Keratinocyte (primary cell): ENCODE results near the gene ANKRD44. TPM values are rescaled to one million over a fixed set of nuclear protein-coding genes. Genes with fewer than 3 reads are reported as not detected.

ENCODE experiments used
- DNase-seq: peaks from one replicate; pipeline ENCODE4 v3.0.0-alpha.2; 2011; ENCODE audit warnings: low read depth, missing footprints, low spot score
- FAIRE-seq: peaks from 2 replicates; lab custom pipeline; 2011; peaks lifted over from hg19 to GRCh38; lab: Jason Lieb, UNC
- H2AFZ ChIP-seq: 2 replicates; pipeline ENCODE4 v1.6.0; 2012; ENCODE audit warnings: low read length, control low read depth, inconsistent platforms; ENCODE audit not compliant: control insufficient read depth
- H3K27ac ChIP-seq: 2 replicates; pipeline ENCODE4 v1.5.1; 2011; ENCODE audit warnings: low read length; ENCODE audit not compliant: control insufficient read depth, insufficient read depth
- H3K27me3 ChIP-seq: 3 replicates; pipeline ENCODE4 v1.6.0; 2011; ENCODE audit warnings: low read length; ENCODE audit not compliant: control insufficient read depth, insufficient read depth; ENCODE audit errors: extremely low read depth
- H3K36me3 ChIP-seq, 2 experiments: 2 replicates in 1 of 2; 3 replicates in 1 of 2; pipeline ENCODE4 v1.5.1; 2011; ENCODE audit warnings: low read length in 2 of 2, mild to moderate bottlenecking in 1 of 2; ENCODE audit not compliant: control insufficient read depth in 2 of 2, insufficient read depth in 2 of 2; ENCODE audit errors: extremely low read depth in 1 of 2
- H3K4me1 ChIP-seq: 3 replicates; pipeline ENCODE4 v1.5.1; 2011; ENCODE audit warnings: low read length; ENCODE audit not compliant: control insufficient read depth, insufficient read depth; ENCODE audit errors: extremely low read depth
- H3K4me2 ChIP-seq: 3 replicates; pipeline ENCODE4 v1.6.0; 2011; ENCODE audit warnings: low read depth, low read length; ENCODE audit not compliant: control insufficient read depth, insufficient read depth; ENCODE audit errors: extremely low read depth
- H3K4me3 ChIP-seq, 3 experiments: fragments of 200-600 bp in 1 of 3; sonication (generic) in 1 of 3; 2 replicates in 2 of 3; 3 replicates in 1 of 3; pipeline ENCODE4 v1.5.1; 2011 to 2016; ENCODE audit warnings: low read length in 3 of 3, mild to moderate bottlenecking in 3 of 3, control low read depth in 2 of 3, inconsistent platforms in 1 of 3, low read depth in 1 of 3, mixed read lengths in 1 of 3, mixed run types in 1 of 3, moderate library complexity in 1 of 3; ENCODE audit not compliant: control insufficient read depth in 2 of 3, insufficient read depth in 2 of 3; ENCODE audit errors: extremely low read depth in 1 of 3
- H3K79me2 ChIP-seq: 2 replicates; pipeline ENCODE4 v1.6.0; 2012; ENCODE audit warnings: low read length; ENCODE audit not compliant: control insufficient read depth, insufficient read depth
- H3K9ac ChIP-seq: 3 replicates; pipeline ENCODE4 v1.6.0; 2011; ENCODE audit warnings: low read length; ENCODE audit not compliant: control insufficient read depth, insufficient read depth; ENCODE audit errors: extremely low read depth
- H3K9me1 ChIP-seq: 3 replicates; pipeline ENCODE4 v1.6.0; 2011; ENCODE audit warnings: low read length; ENCODE audit not compliant: control insufficient read depth, insufficient read depth; ENCODE audit errors: extremely low read depth
- H3K9me3 ChIP-seq: 2 replicates; pipeline ENCODE4 v1.5.1; 2012; ENCODE audit warnings: low read depth, low read length; ENCODE audit not compliant: control insufficient read depth
- H4K20me1 ChIP-seq: 3 replicates; pipeline ENCODE4 v1.6.0; 2011; ENCODE audit warnings: low read length; ENCODE audit not compliant: control insufficient read depth, insufficient read depth; ENCODE audit errors: extremely low read depth
- CTCF ChIP-seq, 3 experiments: IDR thresholded peaks in 1 of 3; conservative IDR thresholded peaks in 1 of 3; optimal IDR thresholded peaks in 1 of 3; 2 replicates in 2 of 3; 3 replicates in 1 of 3; pipeline versions ENCODE3 to v1.5.1; 2011; ENCODE audit warnings: low read length in 3 of 3, mild to moderate bottlenecking in 3 of 3, moderate library complexity in 2 of 3, control low read depth in 1 of 3, inconsistent platforms in 1 of 3; ENCODE audit not compliant: insufficient read depth in 2 of 3; ENCODE audit errors: extremely low read depth in 1 of 3
- EZH2 ChIP-seq: IDR thresholded peaks from one replicate; pipeline ENCODE4 v1.6.1; 2012; ENCODE audit warnings: inconsistent platforms, mild to moderate bottlenecking, low read length, moderate library complexity
- dilution Hi-C: fragments of 300-500 bp; cut with MboI; formaldehyde crosslinking; loops from one replicate; pipeline ENCODE4 v1.7.0; 2020; ENCODE audit warnings: low sequenced_read_pairs; ENCODE audit not compliant: extremely low pct_ligation_motif_present
- polyA plus RNA-seq, 5 experiments: library from polyadenylated mRNA; depleted of rRNA in 3 of 5; stranded (reverse) in 3 of 5; stranded (forward) in 1 of 5; unstranded in 1 of 5; fragments of >200 nt; gene quantifications; 1 replicate in 1 of 5; 2 replicates in 3 of 5; 3 replicates in 1 of 5; pipeline versions ENCODE4 v1.2.1 to v1.2.3, GENCODE V29; 2011 to 2012; ENCODE audit warnings: missing spikeins in 2 of 5, low read depth in 1 of 5, low replicate concordance in 1 of 5

Gene ANKRD44
- polyA plus RNA-seq, 1 donor (not counting 4 experiments of a cell fraction or from before 2014, with no cell fraction given): 0.35 TPM

DNA sequence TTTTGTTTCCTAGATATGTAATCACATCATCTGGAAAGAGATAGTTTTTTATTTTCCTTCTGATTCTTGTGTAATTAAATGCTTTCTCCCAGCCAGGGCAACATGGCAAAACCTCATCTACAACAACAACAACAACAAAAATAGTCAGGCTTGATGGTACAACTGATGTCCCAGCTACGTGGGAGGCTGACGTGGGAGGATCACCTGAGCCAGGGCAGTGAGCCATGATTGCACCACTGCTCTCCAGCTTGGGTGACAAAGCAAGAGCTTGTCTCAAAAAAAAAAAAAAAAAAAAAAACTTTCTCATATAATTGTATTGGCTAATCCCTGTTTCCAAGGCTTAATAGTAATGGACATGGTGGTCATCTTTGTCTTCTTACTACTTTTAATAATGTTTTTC is 357.6 kb downstream of the ANKRD44 start:
- dilution Hi-C loops: no loop called here
- TF ChIP-seq EZH2 (no peak), CTCF (optimal IDR thresholded peaks at IDR 0.05 in 1 of 3, IDR thresholded peaks at IDR 0.05 in 1 of 3, conservative IDR thresholded peaks at IDR 0.05 in 1 of 3; ENCODE audit: extremely low read depth in 1 of 3, insufficient read depth in 2 of 3, low read length in 3 of 3) (no peak)
- Histone ChIP-seq H4K20me1 (no peaks in the 10 kb centered on the region), H3K79me2 (no peaks in the 10 kb centered on the region), H3K9ac (no peak overlapping the region), H3K9me3 (no peaks in the 10 kb centered on the region), H3K27ac (no peak overlapping the region), H3K4me2 (no peak overlapping the region), H3K36me3 (no peaks in the 10 kb centered on the region), H3K9me1 (no peaks in the 10 kb centered on the region), H3K4me1 (peaks cover 13% of the 10 kb centered on the region), H3K27me3 (no peaks in the 10 kb centered on the region), H3K4me3 (no peak overlapping the region), H2AFZ (no peak overlapping the region)
- no peak for FAIRE-seq
- DNase-seq: no peak

GRCh38 chr2:196951973-196952372 is 358.6 kb downstream of the ANKRD44 start:
- Histone ChIP-seq H3K79me2 (no peaks in the 10 kb centered on the region), H3K9me1 (no peaks in the 10 kb centered on the region), H3K4me2 (no peak overlapping the region), H3K36me3 (no peaks in the 10 kb centered on the region), H3K9ac (no peak overlapping the region), H3K27ac (no peak overlapping the region), H3K4me1 (peaks cover 13% of the 10 kb centered on the region), H2AFZ (no peak overlapping the region), H4K20me1 (no peaks in the 10 kb centered on the region), H3K9me3 (no peaks in the 10 kb centered on the region), H3K27me3 (no peaks in the 10 kb centered on the region), H3K4me3 (no peak overlapping the region)
- no peak for TF ChIP-seq CTCF (optimal IDR thresholded peaks at IDR 0.05 in 1 of 3, IDR thresholded peaks at IDR 0.05 in 1 of 3, conservative IDR thresholded peaks at IDR 0.05 in 1 of 3; ENCODE audit: extremely low read depth in 1 of 3, insufficient read depth in 2 of 3, low read length in 3 of 3)
- no peak for TF ChIP-seq EZH2
- dilution Hi-C loops: no loop called here
- FAIRE-seq: no peak
- no peak for DNase-seq
